ENCODE measurements around the gene ZDHHC12.

The ZDHHC12 gene

GRCh38 chr9:128685636-128686489 lies 38.1 kb downstream of the ZDHHC12 start:
- peak; percentile 63 for DNase-seq (ENCODE audit: low spot score)

GRCh38 chr9:128684325-128685199 lies 39.4 kb downstream of the ZDHHC12 start:
- peak; percentile 79 for DNase-seq (ENCODE audit: low spot score)

DNA sequence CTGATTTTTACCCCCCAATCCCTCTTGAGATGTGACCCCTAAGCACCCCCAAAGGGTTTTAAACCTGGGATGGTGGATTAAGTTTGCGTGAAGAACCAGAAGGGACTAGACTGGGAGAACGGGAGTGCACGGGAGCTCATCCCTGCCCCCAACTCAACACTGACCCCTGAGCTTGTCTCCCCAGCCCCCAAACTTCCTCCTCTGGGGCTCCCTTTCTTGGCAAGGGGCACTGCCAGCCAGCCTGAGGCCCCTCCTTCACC lies 39.9 kb downstream of the ZDHHC12 start:
- DNase-seq (ENCODE audit: low spot score): no peak

- DNase-seq (ENCODE audit: low spot score): no peak
Observed at GRCh38 chr9:128683340-128684064, 40.4 kb downstream of the ZDHHC12 start.

DNA sequence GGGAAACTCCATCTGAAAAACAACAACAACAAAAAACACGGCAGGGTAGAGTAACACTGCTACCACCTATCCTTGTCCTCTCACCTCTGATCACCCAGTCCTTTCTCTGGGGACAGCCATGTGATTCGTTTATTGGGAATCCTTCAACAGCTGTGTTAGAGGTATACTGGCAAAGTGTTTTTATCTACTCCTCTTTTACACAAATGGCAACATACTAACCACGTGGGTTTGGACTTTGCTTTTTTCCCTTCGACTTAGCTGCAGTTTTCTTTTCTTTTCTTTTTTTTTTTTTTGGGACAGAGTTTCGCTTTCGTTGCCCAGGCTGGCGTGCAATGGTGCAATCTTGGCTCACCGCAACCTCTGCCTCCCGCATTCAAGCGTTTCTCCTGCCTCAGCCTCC lies 46.1 kb downstream of the ZDHHC12 start:
- DNase-seq (ENCODE audit: low spot score): no peak

GRCh38 chr9:128675382-128675781 lies 48.5 kb downstream of the ZDHHC12 start:
- no peak for DNase-seq (ENCODE audit: low spot score)

All from CD4-positive, alpha-beta T cell treated with Interleukin-6 at 100 ng/mL for 8 hours (primary cell).